Lung (tissue), 12 donors: Measurements from ENCODE around the gene IPO11. TPM values are rescaled to one million over a fixed set of nuclear protein-coding genes. Genes with fewer than 3 reads are reported as not detected.
A peak's percentile ranks its signal among the peaks of the same experiment; 100 is the strongest.
"Not testable (repeated sequence)": the region's sequence is repeated elsewhere in the genome, so short reads cannot be mapped to it uniquely, and the experiment has no call there.

ENCODE experiments used
- ATAC-seq: fragments of 200-7000 bp; cut with Tn5 transposase; one replicate; pipeline ENCODE4 v1.9.1; 2020; ENCODE audit warnings: moderate number of reproducible peaks; ENCODE audit not compliant: insufficient read depth, low FRiP score
- DNase-seq, 3 donors: peaks; one replicate each; pipeline ENCODE4 v3.0.0-alpha.2; 2013 to 2017
- H3K27ac ChIP-seq, 2 donors: one replicate each; pipeline ENCODE4 v1.5.1; 2013; ENCODE audit warnings: mild to moderate bottlenecking in 2 of 2, moderate library complexity in 2 of 2, control low read depth in 1 of 2, inconsistent platforms in 1 of 2, low read depth in 1 of 2, low read length in 1 of 2
- H3K27me3 ChIP-seq, 3 donors: one replicate each; pipeline ENCODE4 v1.5.1; 2013; ENCODE audit warnings: low read length in 2 of 3; ENCODE audit not compliant: control insufficient read depth in 3 of 3, insufficient read depth in 3 of 3
- H3K36me3 ChIP-seq, 4 donors: one replicate each; pipeline ENCODE4 v1.5.1; 2013; ENCODE audit warnings: low read length in 4 of 4, mild to moderate bottlenecking in 1 of 4, moderate library complexity in 1 of 4; ENCODE audit not compliant: control insufficient read depth in 4 of 4, insufficient read depth in 4 of 4
- H3K4me1 ChIP-seq, 5 donors: one replicate each; pipeline ENCODE4 v1.5.1; 2013; ENCODE audit warnings: low read length in 5 of 5, mild to moderate bottlenecking in 2 of 5, moderate library complexity in 1 of 5; ENCODE audit not compliant: control insufficient read depth in 5 of 5, insufficient read depth in 5 of 5
- H3K4me3 ChIP-seq: one replicate; pipeline ENCODE4 v1.5.1; 2013; ENCODE audit warnings: mild to moderate bottlenecking, control low read depth, moderate library complexity
- H3K9ac ChIP-seq, 2 donors: one replicate each; pipeline ENCODE4 v1.5.1; 2013; ENCODE audit warnings: low read length in 2 of 2, control low read depth in 1 of 2; ENCODE audit not compliant: insufficient read depth in 1 of 2
- H3K9me3 ChIP-seq, 4 donors: one replicate each; pipeline ENCODE4 v1.5.1; 2013; ENCODE audit warnings: low read length in 3 of 4, mild to moderate bottlenecking in 1 of 4, moderate library complexity in 1 of 4; ENCODE audit not compliant: control insufficient read depth in 4 of 4, insufficient read depth in 3 of 4
- WGBS, 2 donors: extraction: QIAGEN DNeasy Blood & Tissue Kit; methylation state at CpG; one replicate each; pipeline ENCODE4 v1.1.7; 2013; 5-methylcytosine and 5-hydroxymethylcytosine counted together
- polyA plus RNA-seq, 2 donors: library from polyadenylated mRNA; stranded (reverse); fragments of 200-250 nt; gene quantifications; one replicate each; pipeline ENCODE4 v1.2.1, GENCODE V29; 2013
- total RNA-seq, 2 donors: library from RNA; depleted of rRNA in 1 of 2; stranded (reverse); fragments of >200 nt in 1 of 2; gene quantifications; one replicate each; pipeline ENCODE4 v1.2.1, GENCODE V29; 2014 to 2021
- TF ChIP-seq, protein P1 (sequence below): IDR thresholded peaks from 2 replicates; pipeline ENCODE4 v1.5.1; 2012; ENCODE audit warnings: mild to moderate bottlenecking; ENCODE audit errors: control extremely low read depth, extremely low read depth
- donor health status: control.
- donor health status: control.
- donor health status: Bipolar disorder and iron deficiency.
- donor health status: healthy.
- donor health status: DM: yes; HTN: yes; CAD: no.

IPO11 gene
- total and polyA plus RNA-seq, 4 donors = 7.2 to 46.6 (median 25.5) TPM

DNA sequence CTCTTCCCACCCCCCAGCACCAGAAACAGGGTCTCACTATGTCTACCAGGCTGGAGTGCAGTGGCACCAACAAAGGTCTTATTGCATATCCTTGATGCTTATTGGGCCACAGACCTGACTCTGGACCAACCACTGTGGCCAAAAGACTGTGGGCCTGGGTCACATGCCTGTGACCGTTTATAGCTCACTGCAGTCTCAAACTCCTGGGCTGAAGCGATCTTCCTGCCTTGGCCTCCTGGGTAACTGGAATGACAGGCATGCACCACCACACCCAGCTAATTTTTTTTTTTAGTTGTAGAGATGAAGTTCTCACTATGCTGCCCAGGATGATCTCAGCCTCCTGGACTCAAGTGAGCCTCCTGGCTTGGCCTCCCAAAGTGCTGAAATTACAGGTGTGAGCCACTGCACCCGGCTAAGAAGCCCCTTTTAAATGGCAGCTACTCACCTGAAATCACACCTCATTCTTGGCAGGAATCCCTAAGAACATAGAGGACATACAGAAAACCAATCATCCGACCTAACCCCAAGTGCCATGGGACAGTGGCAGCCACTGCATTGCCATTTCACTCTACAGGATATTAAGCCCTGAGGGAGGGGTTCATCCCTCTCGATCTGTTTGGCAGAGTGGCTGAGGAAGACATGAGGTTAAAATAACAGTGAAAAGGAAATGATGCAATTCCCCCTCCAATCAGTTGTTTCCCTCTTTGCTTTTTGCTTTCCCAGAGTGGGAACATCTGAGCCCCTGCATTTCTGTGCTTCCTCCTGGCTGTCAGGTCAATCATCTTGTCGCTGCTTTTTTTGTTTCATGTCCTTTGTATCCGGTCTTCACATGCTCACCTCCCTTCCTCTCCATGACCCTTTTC lies 240.7 kb downstream of the IPO11 start:
- Histone ChIP-seq H3K9me3 (no peaks in the 10 kb centered on the region), H3K27me3 (no peaks in the 10 kb centered on the region), H3K4me3 (no peak overlapping the region), H3K36me3 (no peaks in the 10 kb centered on the region), H3K27ac (no peak overlapping the region), H3K9ac (no peak overlapping the region), H3K4me1 (peaks cover 0 to 2% (median 0%) of the 10 kb centered on the region in 5 donors)
- ATAC-seq = peak; percentile 11
- TF ChIP-seq, protein P1, sequence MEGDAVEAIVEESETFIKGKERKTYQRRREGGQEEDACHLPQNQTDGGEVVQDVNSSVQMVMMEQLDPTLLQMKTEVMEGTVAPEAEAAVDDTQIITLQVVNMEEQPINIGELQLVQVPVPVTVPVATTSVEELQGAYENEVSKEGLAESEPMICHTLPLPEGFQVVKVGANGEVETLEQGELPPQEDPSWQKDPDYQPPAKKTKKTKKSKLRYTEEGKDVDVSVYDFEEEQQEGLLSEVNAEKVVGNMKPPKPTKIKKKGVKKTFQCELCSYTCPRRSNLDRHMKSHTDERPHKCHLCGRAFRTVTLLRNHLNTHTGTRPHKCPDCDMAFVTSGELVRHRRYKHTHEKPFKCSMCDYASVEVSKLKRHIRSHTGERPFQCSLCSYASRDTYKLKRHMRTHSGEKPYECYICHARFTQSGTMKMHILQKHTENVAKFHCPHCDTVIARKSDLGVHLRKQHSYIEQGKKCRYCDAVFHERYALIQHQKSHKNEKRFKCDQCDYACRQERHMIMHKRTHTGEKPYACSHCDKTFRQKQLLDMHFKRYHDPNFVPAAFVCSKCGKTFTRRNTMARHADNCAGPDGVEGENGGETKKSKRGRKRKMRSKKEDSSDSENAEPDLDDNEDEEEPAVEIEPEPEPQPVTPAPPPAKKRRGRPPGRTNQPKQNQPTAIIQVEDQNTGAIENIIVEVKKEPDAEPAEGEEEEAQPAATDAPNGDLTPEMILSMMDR = no peak
- DNase-seq = peak in 2 of 3 donors; percentile 27 to 35
- WGBS, 2 donors = 46 to 49% methylated on average over 7 of the region's 7 CpGs

- no peak for ATAC-seq
- no peaks in the 10 kb centered on the region for H3K36me3 ChIP-seq
- WGBS, 2 donors = 66 to 73% methylated on average over 11 of the region's 11 CpGs
Observed at GRCh38 chr5:62653864-62654575, 241.5 kb downstream of the IPO11 start.

GRCh38 chr5:62657772-62658171 lies 245.2 kb downstream of the IPO11 start:
- H3K4me3 ChIP-seq, H3K36me3 ChIP-seq, DNase-seq, H3K27ac ChIP-seq, H3K9ac ChIP-seq, H3K9me3 ChIP-seq, ATAC-seq, H3K4me1 ChIP-seq, H3K27me3 ChIP-seq: not testable (repeated sequence)

More at GRCh38 chr5:62653864-62654575, 241.5 kb downstream of the IPO11 start:
- no peak for DNase-seq
- Histone ChIP-seq H3K4me3 (no peak overlapping the region), H3K27me3 (no peaks in the 10 kb centered on the region), H3K9ac (no peak overlapping the region), H3K4me1 (peaks cover 0 to 2% (median 0%) of the 10 kb centered on the region in 5 donors), H3K27ac (no peak overlapping the region), H3K9me3 (no peaks in the 10 kb centered on the region)
- TF ChIP-seq, protein P1 = no peak

DNA sequence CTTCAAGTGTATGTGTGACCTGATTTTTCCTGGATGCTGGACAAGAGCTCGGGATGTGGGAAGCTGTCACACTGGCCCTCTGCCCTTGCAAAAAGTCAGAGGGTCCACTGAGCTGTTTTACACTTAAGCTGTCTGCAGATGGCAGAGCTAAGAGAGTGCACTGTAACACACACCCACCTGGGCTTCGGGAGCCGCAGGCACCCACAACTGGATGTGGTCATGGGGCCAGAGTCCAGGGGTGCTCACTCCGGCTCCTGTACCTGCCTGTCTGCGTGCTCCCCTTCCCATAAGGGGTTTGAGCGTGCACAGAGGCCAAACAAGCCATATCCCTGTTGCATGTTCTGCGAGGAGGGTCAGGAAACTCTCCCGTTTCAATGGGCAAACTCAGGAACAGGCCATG lies 248.6 kb downstream of the IPO11 start:
- TF ChIP-seq, protein P1 = no peak
- no peak overlapping the region for H3K4me3 ChIP-seq
- ATAC-seq = no peak
- no peaks in the 10 kb centered on the region for H3K36me3 ChIP-seq
- DNase-seq = no peak
- H3K9ac ChIP-seq = no peak overlapping the region
- no peaks in the 10 kb centered on the region for H3K27me3 ChIP-seq
- H3K4me1 ChIP-seq = no peaks in the 10 kb centered on the region
- WGBS, 2 donors = 89 to 94% methylated on average over 8 of the region's 8 CpGs
- H3K27ac ChIP-seq = no peak overlapping the region
- peaks cover 0 to 4% (median 0%) of the 10 kb centered on the region in 4 donors for H3K9me3 ChIP-seq
